ENCODE data around the gene IFRD2. TPM values are rescaled to one million over a fixed set of nuclear protein-coding genes. Genes with fewer than 3 reads are reported as not detected.

Gene IFRD2
- total RNA-seq, 2 donors from 2014 or later, result 56.6 to 70.9 TPM

GRCh38 chr3:50324351-50325112, 32.3 kb upstream of the IFRD2 start:
- H3K27me3 ChIP-seq (ENCODE audit: control insufficient read depth, insufficient read depth, low read length, poor library complexity, severe bottlenecking), result no peaks in the 10 kb centered on the region
- peak; percentile 98 for DNase-seq
- peak; percentile 90 for TF ChIP-seq CTCF (conservative IDR thresholded peaks at IDR 0.05)
- H3K4me3 ChIP-seq (ENCODE audit: low read length), result no peak overlapping the region
- 76 to 86% methylated on average over 1 to 4 of the region's 4 CpGs for WGBS, 2 experiments (ENCODE audit: insufficient coverage in 1 of 2, insufficient read length in 1 of 2)
- H3K9me3 Mint-ChIP-seq, result no peaks in the 10 kb centered on the region
- peaks cover 13% of the 10 kb centered on the region for H3K36me3 Mint-ChIP-seq (ENCODE audit: low read depth)
- no peak overlapping the region for H3K9ac ChIP-seq (ENCODE audit: extremely low read depth, low read length, poor library complexity, severe bottlenecking)
- no peaks in the 10 kb centered on the region for H3K27me3 Mint-ChIP-seq (ENCODE audit: insufficient read depth)
- peaks cover 30% of the 10 kb centered on the region for H3K4me1 Mint-ChIP-seq
- peaks cover 26% of the 10 kb centered on the region for H3K4me1 ChIP-seq (ENCODE audit: control insufficient read depth, insufficient read depth, low read length)
- no peak overlapping the region for H3K4me3 Mint-ChIP-seq
- peak overlapping the region; percentile 48 for H3K27ac Mint-ChIP-seq
- H3K36me3 ChIP-seq (ENCODE audit: control insufficient read depth, insufficient read depth, low read length), result peaks cover 42% of the 10 kb centered on the region
- H3K9me3 ChIP-seq (ENCODE audit: control insufficient read depth, low read length), result no peaks in the 10 kb centered on the region
- no peak overlapping the region for H3K27ac ChIP-seq (ENCODE audit: low read depth, low read length)

GRCh38 chr3:50323614-50324199, 31.5 kb upstream of the IFRD2 start:
- H3K27me3 Mint-ChIP-seq (ENCODE audit: insufficient read depth), result no peaks in the 10 kb centered on the region
- Histone ChIP-seq H3K4me1 (ENCODE audit: control insufficient read depth, insufficient read depth, low read length) (peaks cover 27% of the 10 kb centered on the region), H3K9me3 (ENCODE audit: control insufficient read depth, low read length) (no peaks in the 10 kb centered on the region), H3K27ac (ENCODE audit: low read depth, low read length) (no peak overlapping the region), H3K4me3 (ENCODE audit: low read length) (no peak overlapping the region), H3K27me3 (ENCODE audit: control insufficient read depth, insufficient read depth, low read length, poor library complexity, severe bottlenecking) (no peaks in the 10 kb centered on the region), H3K9ac (ENCODE audit: extremely low read depth, low read length, poor library complexity, severe bottlenecking) (no peak overlapping the region), H3K36me3 (ENCODE audit: control insufficient read depth, insufficient read depth, low read length) (peaks cover 47% of the 10 kb centered on the region)
- H3K27ac Mint-ChIP-seq, result no peak overlapping the region
- WGBS, 2 experiments (ENCODE audit: insufficient coverage in 1 of 2, insufficient read length in 1 of 2), result 85 to 89% methylated on average over 5 of the region's 5 CpGs
- H3K4me3 Mint-ChIP-seq, result no peak overlapping the region
- peaks cover 20% of the 10 kb centered on the region for H3K36me3 Mint-ChIP-seq (ENCODE audit: low read depth)
- no peak for TF ChIP-seq CTCF (conservative IDR thresholded peaks at IDR 0.05)
- no peaks in the 10 kb centered on the region for H3K9me3 Mint-ChIP-seq
- H3K4me1 Mint-ChIP-seq, result peaks cover 34% of the 10 kb centered on the region
- DNase-seq, result no peak

- Mint-ChIP-seq H3K27me3 (ENCODE audit: insufficient read depth) (no peaks in the 10 kb centered on the region), H3K4me3 (peak overlapping the region; percentile 87), H3K4me1 (peaks cover 35% of the 10 kb centered on the region), H3K9me3 (no peaks in the 10 kb centered on the region), H3K27ac (no peak overlapping the region), H3K36me3 (ENCODE audit: low read depth) (peaks cover 26% of the 10 kb centered on the region)
- Histone ChIP-seq H3K4me3 (ENCODE audit: low read length) (no peak overlapping the region), H3K27me3 (ENCODE audit: control insufficient read depth, insufficient read depth, low read length, poor library complexity, severe bottlenecking) (no peaks in the 10 kb centered on the region), H3K36me3 (ENCODE audit: control insufficient read depth, insufficient read depth, low read length) (peaks cover 52% of the 10 kb centered on the region), H3K9me3 (ENCODE audit: control insufficient read depth, low read length) (no peaks in the 10 kb centered on the region), H3K9ac (ENCODE audit: extremely low read depth, low read length, poor library complexity, severe bottlenecking) (no peak overlapping the region), H3K4me1 (ENCODE audit: control insufficient read depth, insufficient read depth, low read length) (peaks cover 23% of the 10 kb centered on the region), H3K27ac (ENCODE audit: low read depth, low read length) (no peak overlapping the region)
- WGBS, 2 experiments (ENCODE audit: insufficient coverage in 1 of 2, insufficient read length in 1 of 2), result 81% methylated on average over 4 of the region's 4 CpGs; no CpG with 5 or more reads in 1 of the 2 experiments
- no peak for TF ChIP-seq CTCF (conservative IDR thresholded peaks at IDR 0.05)
- DNase-seq, result no peak
Observed at GRCh38 chr3:50323092-50323600, 30.9 kb upstream of the IFRD2 start.
